Stimulated activated CD4-positive, alpha-beta T cell treated with anti-CD3 and anti-CD28 coated beads, Interleukin-1b, Interleukin-23, amount 100 ng/mL, for 1 hour (primary cell): ENCODE measurements around the gene PPP1R9A.
"Not testable (repeated sequence)": the region's sequence is repeated elsewhere in the genome, so short reads cannot be mapped to it uniquely, and the experiment has no call there.

Source experiments
- DNase-seq, 2 donors: peaks; one replicate each; pipeline ENCODE4 v3.0.0-alpha.2; 2020; ENCODE audit warnings: low read depth in 2 of 2

Gene PPP1R9A

DNA sequence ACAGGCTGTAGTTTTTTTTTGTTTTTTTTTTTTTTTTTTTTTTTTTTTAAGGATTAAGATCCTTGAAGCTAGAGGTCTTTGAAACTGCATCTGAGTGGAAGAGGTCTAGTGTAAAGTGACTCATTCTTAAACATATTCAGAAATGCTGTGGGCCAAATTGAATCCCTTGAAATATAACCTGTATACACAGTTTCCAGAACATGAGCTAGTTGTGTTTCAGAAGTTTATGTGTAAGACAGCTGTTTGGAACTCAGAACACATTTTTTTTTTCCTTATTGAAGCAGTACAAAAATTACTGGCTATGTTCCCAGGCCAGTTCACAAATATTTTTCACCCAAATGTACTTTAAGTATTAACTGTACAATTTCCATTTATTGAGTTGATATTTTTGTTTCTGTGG, 67.9 kb downstream of the PPP1R9A start:
- DNase-seq: no peak

DNA sequence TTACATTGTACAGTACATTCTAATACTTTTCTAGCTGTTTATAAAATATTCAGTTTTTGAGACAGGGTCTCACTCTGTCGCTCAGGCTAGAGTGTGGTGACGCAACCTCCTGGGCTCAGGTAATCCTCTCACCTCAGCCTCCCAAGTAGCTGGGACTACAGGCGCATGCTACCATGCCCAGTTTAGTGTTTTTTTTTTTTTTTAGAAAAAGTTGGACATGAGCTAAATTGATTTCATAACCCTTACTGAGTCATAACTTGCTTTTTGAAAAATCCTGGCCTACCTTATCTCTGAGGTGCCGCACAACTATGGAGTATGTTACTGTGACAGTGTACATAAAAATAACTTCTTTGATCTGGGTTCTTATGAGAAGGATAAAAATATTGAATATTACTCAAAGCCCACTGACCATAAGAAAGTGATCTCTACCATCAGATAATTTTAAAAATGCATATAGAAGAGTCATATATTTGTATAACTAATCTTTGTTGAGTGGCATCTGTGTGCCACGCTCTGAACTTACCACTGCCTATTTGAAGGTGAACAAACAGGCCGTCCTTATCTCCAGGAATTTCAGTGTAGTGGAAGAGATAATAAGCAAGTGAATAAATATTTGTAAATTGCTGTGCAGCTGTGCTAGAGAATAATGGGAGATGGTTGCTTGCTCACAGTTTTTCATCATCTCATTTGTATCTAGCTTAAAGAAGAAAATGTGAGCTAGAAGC, 73.2 kb downstream of the PPP1R9A start:
- DNase-seq: no peak

DNA sequence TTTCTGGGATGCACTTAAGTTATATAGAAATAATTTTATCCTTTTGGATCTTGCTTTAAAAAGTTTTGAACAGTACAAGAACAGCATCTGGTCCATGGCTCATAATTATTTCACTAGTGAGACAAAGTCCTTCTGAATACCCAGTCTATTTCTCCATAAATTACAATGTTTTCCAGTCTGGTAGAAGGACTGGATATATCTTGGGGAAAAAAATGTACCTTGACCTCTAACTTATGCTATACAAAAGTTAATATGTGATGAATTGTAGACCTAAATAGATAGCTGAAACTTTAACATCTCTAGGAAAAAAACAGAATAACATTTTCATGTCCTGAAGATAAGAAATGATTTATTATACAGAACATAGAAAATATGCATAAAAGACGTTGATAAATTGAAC, 88.5 kb downstream of the PPP1R9A start:
- no peak for DNase-seq

GRCh38 chr7:94996369-94996768, 89.0 kb downstream of the PPP1R9A start:
- DNase-seq: no peak

GRCh38 chr7:94997547-94997946, 90.2 kb downstream of the PPP1R9A start:
- no peak for DNase-seq

- DNase-seq: no peak
These were observed 91.1 kb downstream of the PPP1R9A start for GRCh38 chr7:94998266-94999068.

DNA sequence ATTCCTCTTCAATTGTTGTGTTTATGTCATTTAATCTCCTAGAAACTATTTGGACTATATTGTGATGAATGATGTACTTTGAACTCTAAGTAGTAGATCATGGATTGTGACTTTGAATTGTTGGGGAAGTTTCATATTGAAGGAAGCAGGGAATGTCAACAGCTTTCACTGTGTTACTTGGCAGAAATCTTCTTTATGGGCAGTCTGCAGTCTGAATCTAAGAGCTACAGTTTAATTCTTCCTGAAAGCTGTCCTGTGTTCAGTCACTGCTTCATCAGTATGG, 91.6 kb downstream of the PPP1R9A start:
- no peak for DNase-seq

- not testable (repeated sequence) for DNase-seq
These were observed 92.2 kb downstream of the PPP1R9A start for GRCh38 chr7:94999601-95000000.

- no peak for DNase-seq
These were observed 93.9 kb downstream of the PPP1R9A start for GRCh38 chr7:95001258-95001657.

- DNase-seq: no peak
These were observed 94.6 kb downstream of the PPP1R9A start for GRCh38 chr7:95001815-95002561.

DNA sequence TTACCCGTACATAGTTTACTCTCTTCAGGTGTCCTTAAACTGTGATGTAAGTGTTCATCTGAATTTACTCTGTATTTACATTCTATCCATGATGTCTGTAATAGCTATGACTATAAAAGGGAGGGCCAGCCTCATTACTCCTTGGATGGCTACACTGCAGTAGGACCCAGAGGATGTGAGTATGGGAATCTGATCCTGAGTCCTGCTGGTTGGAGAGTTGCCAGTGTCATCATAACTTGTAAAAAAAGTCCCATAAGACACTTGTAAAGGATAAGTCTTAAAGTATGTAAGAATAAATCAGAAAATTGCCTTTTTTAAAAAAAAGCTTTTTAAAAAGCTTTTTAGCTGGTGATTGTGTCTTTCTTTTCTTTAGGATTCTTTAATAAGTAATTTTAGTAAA, 95.4 kb downstream of the PPP1R9A start:
- no peak for DNase-seq

DNA sequence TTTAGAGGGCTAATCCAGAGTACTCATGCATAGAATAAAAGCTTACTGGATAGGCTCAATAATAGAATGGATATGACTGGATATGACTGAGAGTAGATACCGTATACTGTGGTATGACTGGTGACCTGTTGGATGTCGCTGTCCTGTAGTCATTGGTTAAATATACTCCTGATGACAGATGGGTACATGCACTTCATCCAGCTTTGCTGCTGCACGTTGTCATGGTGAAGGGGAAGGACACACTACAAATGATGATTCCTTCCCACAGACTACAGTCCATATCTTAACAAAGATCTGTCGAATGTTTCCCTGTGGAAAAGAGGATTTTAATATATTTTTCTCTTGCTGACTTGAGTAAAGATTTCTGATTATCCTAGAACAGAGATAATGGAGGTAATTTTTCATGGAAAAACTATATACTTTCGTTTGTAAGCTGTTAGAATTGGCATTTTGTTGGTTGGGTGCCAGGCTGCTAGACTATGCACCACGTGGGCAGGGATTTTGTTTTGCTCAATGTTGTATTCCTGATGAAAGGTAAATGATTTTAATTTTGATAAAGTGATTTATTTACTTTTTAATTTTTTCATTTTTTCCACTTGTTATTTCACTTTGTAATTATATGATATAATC, 97.3 kb downstream of the PPP1R9A start:
- DNase-seq: no peak

GRCh38 chr7:95006010-95006409, 98.6 kb downstream of the PPP1R9A start:
- DNase-seq: no peak

- DNase-seq: not testable (repeated sequence)
These were observed 101.4 kb downstream of the PPP1R9A start for GRCh38 chr7:95008773-95009172.

GRCh38 chr7:95011146-95011928, 103.9 kb downstream of the PPP1R9A start:
- no peak for DNase-seq

- DNase-seq: no peak
These were observed 104.6 kb downstream of the PPP1R9A start for GRCh38 chr7:95011995-95012394.

DNA sequence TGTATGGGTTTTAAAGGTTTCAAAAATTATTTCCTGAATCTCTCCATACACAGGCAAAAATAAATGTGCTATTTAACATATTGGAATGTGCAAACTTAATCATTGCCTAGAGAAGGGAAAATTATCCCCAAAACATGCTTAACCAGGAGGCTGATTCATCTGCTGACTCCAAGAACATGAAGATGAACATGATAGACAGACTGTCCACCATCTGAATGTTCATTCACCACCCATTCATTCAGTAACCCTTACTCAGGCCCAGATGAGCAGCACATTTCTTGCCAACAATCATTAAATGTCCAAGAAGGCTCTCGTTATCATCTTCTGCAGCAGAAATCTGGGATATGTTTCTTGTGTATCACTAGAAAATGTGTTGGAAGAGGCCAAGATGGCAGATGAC, 110.6 kb downstream of the PPP1R9A start:
- DNase-seq: no peak

DNA sequence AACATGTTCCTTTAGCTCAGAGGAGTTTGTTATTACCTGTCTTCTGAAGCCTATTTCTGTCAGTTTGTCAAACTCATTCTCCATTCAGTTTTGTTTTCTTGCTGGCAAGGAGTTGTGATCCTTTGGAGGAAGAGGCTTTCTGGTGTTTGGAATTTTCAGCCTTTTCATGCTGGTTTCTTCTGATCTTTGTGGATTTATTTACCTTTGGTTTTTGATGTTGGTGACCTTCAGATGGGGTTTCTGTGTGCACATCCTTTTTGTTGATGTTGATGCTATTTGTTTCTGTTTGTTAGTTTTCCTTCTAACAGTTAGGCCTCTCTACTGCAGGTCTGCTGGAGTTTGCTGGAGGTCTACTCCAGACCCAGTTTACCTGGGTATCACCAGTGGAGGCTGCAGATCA, 118.6 kb downstream of the PPP1R9A start:
- no peak for DNase-seq

GRCh38 chr7:95026421-95027072, 119.2 kb downstream of the PPP1R9A start:
- no peak for DNase-seq

GRCh38 chr7:95027234-95027872, 120.0 kb downstream of the PPP1R9A start:
- no peak for DNase-seq
